Kidney (tissue), 14 donors: ENCODE measurements around the gene FLT1. TPM values are rescaled to one million over a fixed set of nuclear protein-coding genes. Genes with fewer than 3 reads are reported as not detected.

Source experiments
- DNase-seq, 5 donors: peaks; one replicate each; pipeline ENCODE4 v3.0.0-alpha.2; 2013 to 2020
- FAIRE-seq: peaks from 2 replicates; lab custom pipeline; 2012; peaks lifted over from hg19 to GRCh38; lab: Jason Lieb, UNC
- H3K27ac ChIP-seq, 2 donors: one replicate each; pipeline ENCODE4 v1.7.0; 2013; ENCODE audit warnings: low read depth in 2 of 2, low read length in 2 of 2, inconsistent platforms in 1 of 2
- H3K27me3 ChIP-seq: one replicate; pipeline ENCODE4 v1.7.1; 2013; ENCODE audit warnings: low read length, inconsistent platforms; ENCODE audit not compliant: control insufficient read depth, insufficient read depth
- H3K36me3 ChIP-seq, 3 donors: one replicate each; pipeline versions ENCODE4 v1.7.0 to v1.7.1; 2013; ENCODE audit warnings: low read length in 3 of 3, control low read depth in 1 of 3, inconsistent platforms in 1 of 3; ENCODE audit not compliant: insufficient read depth in 3 of 3, control insufficient read depth in 2 of 3
- H3K4me1 ChIP-seq, 3 donors: one replicate each; pipeline versions ENCODE4 v1.7.0 to v1.7.1; 2013; ENCODE audit warnings: low read length in 3 of 3, inconsistent platforms in 1 of 3, low read depth in 1 of 3; ENCODE audit not compliant: control insufficient read depth in 2 of 3, insufficient read depth in 2 of 3
- H3K4me3 ChIP-seq, 3 donors: one replicate each; pipeline versions ENCODE4 v1.7.0 to v1.8.1; 2013; ENCODE audit warnings: low read length in 3 of 3, control low read depth in 1 of 3, inconsistent platforms in 1 of 3
- H3K9ac ChIP-seq, 3 donors: one replicate each; pipeline versions ENCODE4 v1.7.0 to v1.7.1; 2013; ENCODE audit warnings: low read length in 3 of 3, control low read depth in 1 of 3, inconsistent platforms in 1 of 3
- H3K9me3 ChIP-seq, 3 donors: one replicate each; pipeline versions ENCODE4 v1.7.0 to v1.7.1; 2013; ENCODE audit warnings: low read length in 3 of 3, control low read depth in 1 of 3, inconsistent platforms in 1 of 3; ENCODE audit not compliant: control insufficient read depth in 2 of 3, insufficient read depth in 1 of 3
- CTCF ChIP-seq: IDR thresholded peaks from 3 replicates; pipeline ENCODE4 v1.5.1; 2012; ENCODE audit warnings: mild to moderate bottlenecking, moderate library complexity, borderline replicate concordance; ENCODE audit not compliant: insufficient read depth; ENCODE audit errors: extremely low read depth
- intact Hi-C: fragments of 100-400 bp; cut with DNase I; formaldehyde crosslinking; loops from one replicate; pipeline ENCODE4 v1.11.1; 2022
- polyA plus RNA-seq: library from polyadenylated mRNA; stranded (reverse); fragments of 350-450 nt; fragmentation: Illumina TruSeq; extraction: RNeasy Lipid Tissue Mini Kit (QIAGEN cat#74804); gene quantifications from one replicate; pipeline ENCODE4 v1.2.3, GENCODE V29; 2014; ENCODE audit warnings: low read depth, low replicate concordance; ENCODE audit not compliant: insufficient read depth
- total RNA-seq: library from RNA; stranded (reverse); fragmentation: NEBNext Ultra II Directional; extraction: Animal tissue kit (Norgen Biotek cat#: 25700); gene quantifications from one replicate; pipeline ENCODE4 v1.2.1, GENCODE V29; 2021
- donor health status: control.
- donor health status: control.
- donor health status: control.
- donor health status: control.
- donor health status: control.
- donor health status: DM: yes; HTN: yes; CAD: no.
- donor health status: Normal renal cell carcinoma (clear cell type).

The FLT1 gene
- total and polyA plus RNA-seq, 2 donors from 2014 or later = 17.2 to 45.7 TPM

- Histone ChIP-seq H3K4me3 (no peak overlapping the region), H3K27ac (peak overlapping the region in 1 of 2 donors; percentile 23), H3K4me1 (no peaks in the 10 kb centered on the region), H3K27me3 (no peaks in the 10 kb centered on the region), H3K9me3 (no peaks in the 10 kb centered on the region), H3K9ac (no peak overlapping the region), H3K36me3 (no peaks in the 10 kb centered on the region)
- FAIRE-seq (no peak), DNase-seq (no peak)
- intact Hi-C loops = no loop called here
- TF ChIP-seq CTCF = no peak
Measured at GRCh38 chr13:28392896-28393505, 101.9 kb downstream of the FLT1 start.

GRCh38 chr13:28392428-28392827 is 102.5 kb downstream of the FLT1 start:
- intact Hi-C loops = no loop called here
- peak in 1 of 5 donors; percentile 42 for DNase-seq
- no peaks in the 10 kb centered on the region for H3K9me3 ChIP-seq
- no peak overlapping the region for H3K4me3 ChIP-seq
- FAIRE-seq = no peak
- no peak overlapping the region for H3K27ac ChIP-seq
- TF ChIP-seq CTCF = no peak
- no peaks in the 10 kb centered on the region for H3K4me1 ChIP-seq
- H3K9ac ChIP-seq = no peak overlapping the region
- H3K27me3 ChIP-seq = no peaks in the 10 kb centered on the region
- H3K36me3 ChIP-seq = no peaks in the 10 kb centered on the region

- Histone ChIP-seq H3K4me3 (no peak overlapping the region), H3K27ac (no peak overlapping the region), H3K4me1 (no peaks in the 10 kb centered on the region), H3K9me3 (no peaks in the 10 kb centered on the region), H3K9ac (no peak overlapping the region), H3K27me3 (no peaks in the 10 kb centered on the region), H3K36me3 (no peaks in the 10 kb centered on the region)
- no peak for DNase-seq
- intact Hi-C loops = no loop called here
- FAIRE-seq = no peak
- TF ChIP-seq CTCF = no peak
Measured at GRCh38 chr13:28387740-28388501, 107.0 kb downstream of the FLT1 start.
